GM21825 (cell line): ENCODE data around the gene MYBL2.
"Not testable (repeated sequence)": the region's sequence is repeated elsewhere in the genome, so short reads cannot be mapped to it uniquely, and the experiment has no call there.

ENCODE experiments used
- ATAC-seq: cut with Tn5 transposase; IDR thresholded peaks from one replicate; pipeline ENCODE4 v1.9.1; 2021; ENCODE audit warnings: mild to moderate bottlenecking, moderate library complexity; ENCODE audit not compliant: unreplicated experiment

Gene MYBL2

DNA sequence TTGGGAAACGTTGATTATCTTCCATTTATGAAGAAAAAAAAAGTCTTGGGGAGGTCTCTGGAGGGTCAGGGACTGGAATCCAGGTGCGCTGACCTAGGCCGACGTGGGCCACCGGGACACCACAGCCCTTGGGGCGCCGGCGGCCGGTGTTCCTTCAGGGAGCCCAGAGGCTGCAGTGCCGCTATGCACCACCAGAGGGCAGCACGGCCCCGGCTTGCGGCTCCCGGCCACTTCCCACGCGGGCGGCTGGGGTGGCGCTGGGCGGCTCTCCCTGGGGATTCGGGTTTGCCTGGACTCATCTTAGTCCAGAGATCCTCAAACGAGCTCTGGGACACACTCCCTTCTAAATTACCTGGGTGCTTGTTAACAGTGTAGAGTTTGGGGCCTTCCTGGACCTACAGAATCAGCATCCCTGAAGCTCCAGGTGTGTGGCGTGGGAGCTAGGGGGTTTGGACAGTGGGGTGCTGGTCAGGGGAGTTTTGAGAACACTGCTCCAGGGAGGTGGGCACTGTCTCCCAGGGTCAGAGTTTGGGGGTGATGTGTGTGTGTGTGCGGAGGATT lies 82.9 kb downstream of the MYBL2 start:
- no peak for ATAC-seq

GRCh38 chr20:43750774-43751166 lies 83.9 kb downstream of the MYBL2 start:
- no peak for ATAC-seq

DNA sequence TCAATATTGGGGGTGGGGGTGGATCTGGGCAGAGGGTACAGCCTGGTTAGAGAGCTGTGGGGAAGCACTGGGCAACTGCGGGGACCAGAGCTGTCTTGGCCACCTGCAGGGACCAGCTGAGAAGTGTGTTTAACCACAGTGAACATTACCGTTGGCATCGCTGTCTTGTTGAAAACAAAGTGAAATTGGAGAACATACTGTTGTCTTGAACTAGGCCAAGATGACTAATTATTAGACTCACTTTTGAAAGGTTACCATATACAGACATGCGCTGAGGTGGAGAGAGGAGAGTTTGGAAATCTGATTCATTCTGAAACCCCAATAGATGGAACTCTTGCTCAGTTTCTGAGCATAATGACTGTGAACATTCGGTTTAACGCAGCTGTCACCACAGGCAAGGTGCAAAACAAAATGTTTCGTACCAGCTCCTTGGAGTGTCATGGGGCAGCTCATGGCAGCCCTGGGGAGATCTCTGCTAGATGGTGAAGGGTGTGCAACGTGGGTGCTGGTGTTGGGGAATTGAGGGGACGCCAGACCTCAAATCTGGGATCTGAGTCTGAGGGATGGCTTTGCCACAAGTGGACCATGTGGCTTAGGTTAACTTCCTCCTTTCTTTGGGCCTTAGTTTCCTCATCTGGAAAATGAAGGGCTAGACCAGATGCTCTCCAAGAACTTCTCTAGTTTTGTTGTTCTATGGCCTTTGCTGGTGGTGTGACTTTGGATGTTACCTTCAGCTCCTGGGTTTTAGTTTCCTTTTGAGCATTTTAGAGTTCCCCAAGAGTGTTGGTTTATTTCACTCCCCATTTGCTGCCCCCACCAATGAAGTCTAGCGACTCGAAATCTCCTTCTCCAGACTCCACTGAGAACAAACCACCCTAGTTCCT lies 84.5 kb downstream of the MYBL2 start:
- peak; percentile 65 for ATAC-seq

GRCh38 chr20:43752051-43752360 lies 85.1 kb downstream of the MYBL2 start:
- ATAC-seq, result no peak

GRCh38 chr20:43752561-43753301 lies 85.8 kb downstream of the MYBL2 start:
- peak; percentile 48 for ATAC-seq

DNA sequence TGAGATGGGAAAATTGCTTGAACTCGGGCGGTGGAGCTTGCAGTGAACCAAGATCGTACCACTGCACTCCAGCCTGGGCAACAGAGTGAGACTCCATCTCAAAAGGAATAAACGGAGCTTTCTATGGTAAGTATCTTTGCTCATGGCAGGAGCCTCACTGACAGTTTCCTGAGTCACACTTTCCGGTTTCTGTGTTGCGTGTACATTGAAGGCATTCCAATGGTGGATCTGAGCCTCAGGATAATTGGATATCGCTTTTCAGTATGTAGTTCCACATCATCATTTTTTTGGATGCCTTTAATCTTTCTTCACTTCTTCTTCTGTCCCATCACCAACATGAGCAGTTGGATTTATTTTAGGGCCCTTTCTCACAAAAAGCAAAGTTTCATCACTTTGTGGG lies 88.5 kb downstream of the MYBL2 start:
- ATAC-seq, result no peak

DNA sequence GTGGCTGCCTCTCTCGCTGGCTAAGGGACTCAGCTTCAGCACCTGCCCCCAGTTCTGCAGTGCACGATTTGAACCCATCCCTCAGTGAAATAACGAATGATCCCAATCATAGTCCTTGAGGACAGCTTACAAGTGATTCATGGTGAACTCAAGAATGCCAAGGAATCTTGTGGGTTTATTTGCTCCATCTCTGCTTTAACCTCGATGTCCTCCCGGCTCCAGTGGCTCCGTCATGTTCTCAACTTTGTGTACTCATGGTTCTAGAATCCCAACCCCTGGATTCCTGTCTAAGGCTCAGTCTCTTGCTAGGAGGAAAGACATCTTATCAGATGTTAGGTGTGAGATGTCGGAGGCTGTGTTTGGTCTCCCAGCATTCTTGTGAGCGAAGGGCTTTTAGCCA lies 88.9 kb downstream of the MYBL2 start:
- no peak for ATAC-seq

DNA sequence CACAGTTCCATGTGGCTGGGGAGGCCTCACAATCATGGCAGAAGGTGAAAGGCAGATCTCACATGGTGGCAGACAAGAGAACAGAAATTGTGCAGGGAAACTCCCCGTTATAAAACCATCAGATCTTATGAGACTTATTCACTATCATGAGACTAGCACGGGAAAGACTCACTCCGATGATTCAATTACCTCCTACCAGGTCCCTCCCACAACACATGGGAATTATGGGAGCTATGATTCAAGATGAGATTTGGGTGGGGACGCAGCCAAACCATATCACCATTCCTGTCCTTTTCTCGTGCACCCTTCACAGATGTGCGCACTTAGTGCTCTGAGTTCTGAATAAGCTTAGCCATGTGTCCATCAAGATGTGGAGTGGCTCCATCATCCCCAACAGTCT lies 91.0 kb downstream of the MYBL2 start:
- not testable (repeated sequence) for ATAC-seq

- ATAC-seq, result no peak
Measured at GRCh38 chr20:43761386-43762340, 94.7 kb downstream of the MYBL2 start.

DNA sequence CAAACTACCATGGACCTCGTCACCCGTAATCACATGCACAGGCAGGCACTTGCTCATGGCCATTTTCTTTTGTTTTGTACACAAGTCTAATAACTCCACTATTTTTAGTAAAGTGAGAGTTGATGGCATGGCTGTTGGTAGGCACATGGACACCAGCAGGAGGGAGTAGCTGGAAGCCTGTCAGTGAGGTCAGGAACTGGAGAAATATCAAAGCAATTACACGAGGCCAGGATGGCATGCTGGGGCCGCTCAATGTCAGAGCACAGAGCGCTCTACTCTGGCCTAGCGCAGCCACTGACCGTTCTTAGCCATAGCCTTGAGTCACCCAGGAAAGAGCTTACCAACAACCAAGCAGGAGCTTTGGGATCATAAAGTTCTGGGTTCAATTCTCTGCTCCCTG lies 96.0 kb downstream of the MYBL2 start:
- no peak for ATAC-seq

- ATAC-seq, result no peak
Measured at GRCh38 chr20:43765916-43766315, 99.0 kb downstream of the MYBL2 start.
